ENCODE data around the gene MCF2L.

GRCh38 chr13:113143466-113144254, 174.6 kb downstream of the MCF2L start:
- no peak for TF ChIP-seq CTCF (optimal IDR thresholded peaks at IDR 0.05 in 1 of 3, IDR thresholded peaks at IDR 0.05 in 1 of 3, conservative IDR thresholded peaks at IDR 0.05 in 1 of 3; ENCODE audit: extremely low read depth in 1 of 3, insufficient read depth in 2 of 3, low read length in 3 of 3)
- TF ChIP-seq EZH2 (IDR thresholded peaks at IDR 0.05; ENCODE audit: low read length), result no peak

Data from keratinocyte (primary cell).